Loucy (cell line): ENCODE measurements around the gene INHA.

ENCODE experiments used
- H2AFZ ChIP-seq: fragments of 200-600 bp; sonication (generic); 2 replicates; pipeline ENCODE4 v1.6.0; 2016; ENCODE audit warnings: antibody characterized with exemption, mild to moderate bottlenecking, low read length, moderate library complexity
- H3F3A ChIP-seq: fragments of 200-600 bp; 2 replicates; pipeline ENCODE4 v1.6.0; 2016; ENCODE audit warnings: antibody characterized with exemption, low read depth, mild to moderate bottlenecking
- H3K27me3 ChIP-seq: fragments of 200-600 bp; sonication (generic); 2 replicates; pipeline ENCODE4 v1.6.1; 2014; ENCODE audit warnings: low read length, mild to moderate bottlenecking; ENCODE audit not compliant: insufficient read depth, poor library complexity, severe bottlenecking
- H3K36me3 ChIP-seq: fragments of 200-600 bp; sonication (generic); 2 replicates; pipeline ENCODE4 v1.6.1; 2016; ENCODE audit warnings: low read length; ENCODE audit not compliant: insufficient read depth
- H3K4me1 ChIP-seq: fragments of 200-600 bp; sonication (generic); 2 replicates; pipeline ENCODE4 v1.5.1; 2014; ENCODE audit warnings: low read length, mild to moderate bottlenecking; ENCODE audit not compliant: insufficient read depth, poor library complexity, severe bottlenecking
- H3K4me2 ChIP-seq: fragments of 200-600 bp; sonication (generic); 2 replicates; pipeline ENCODE4 v1.6.0; 2014; ENCODE audit warnings: antibody characterized with exemption, low read length, low read depth, mild to moderate bottlenecking; ENCODE audit not compliant: poor library complexity, severe bottlenecking
- H3K4me3 ChIP-seq: fragments of 200-600 bp; sonication (generic); 2 replicates; pipeline ENCODE4 v1.5.1; 2014; ENCODE audit warnings: low read length, mild to moderate bottlenecking, mixed read lengths; ENCODE audit not compliant: poor library complexity, severe bottlenecking
- H3K79me2 ChIP-seq: fragments of 200-600 bp; sonication (generic); 2 replicates; pipeline ENCODE4 v1.6.1; 2014; ENCODE audit warnings: low read length; ENCODE audit not compliant: insufficient read depth
- H3K9ac ChIP-seq: fragments of 200-600 bp; sonication (generic); 2 replicates; pipeline ENCODE4 v1.6.0; 2014; ENCODE audit warnings: mild to moderate bottlenecking, low read depth, low read length, moderate library complexity; ENCODE audit not compliant: poor library complexity, severe bottlenecking
- H3K9me2 ChIP-seq: fragments of 200-600 bp; sonication (generic); replicated peaks from 2 replicates; pipeline ENCODE4 v1.6.1; 2016; ENCODE audit warnings: low read depth, low read length, mixed read lengths
- H3K9me3 ChIP-seq: fragments of 200-600 bp; sonication (generic); 2 replicates; pipeline ENCODE4 v1.6.1; 2014; ENCODE audit warnings: mild to moderate bottlenecking, antibody characterized with exemption, low read length, low read depth; ENCODE audit not compliant: insufficient read depth
- H4K20me1 ChIP-seq: fragments of 200-600 bp; sonication (generic); 2 replicates; pipeline ENCODE4 v1.6.0; 2014; ENCODE audit warnings: antibody characterized with exemption, low read length, mild to moderate bottlenecking; ENCODE audit not compliant: insufficient read depth, poor library complexity, severe bottlenecking
- CTCF ChIP-seq: fragments of 200-600 bp; sonication (generic); conservative IDR thresholded peaks from 2 replicates; pipeline ENCODE4 v1.5.1; 2014; ENCODE audit warnings: mild to moderate bottlenecking, antibody characterized with exemption, low read length
- EZH2phosphoT487 ChIP-seq: fragments of 200-600 bp; IDR thresholded peaks from 2 replicates; pipeline ENCODE4 v1.6.1; 2018; ENCODE audit warnings: antibody characterized with exemption, mild to moderate bottlenecking, moderate library complexity, borderline replicate concordance

Gene INHA

GRCh38 chr2:219553463-219553963 is 18.6 kb upstream of the INHA start:
- Histone ChIP-seq H3K9ac (no peak overlapping the region), H3K27me3 (no peaks in the 10 kb centered on the region), H3K36me3 (no peaks in the 10 kb centered on the region), H3F3A (no peaks in the 10 kb centered on the region), H3K4me1 (no peaks in the 10 kb centered on the region), H3K4me3 (no peak overlapping the region), H3K9me3 (no peaks in the 10 kb centered on the region), H3K4me2 (no peak overlapping the region), H3K9me2 (no peaks in the 10 kb centered on the region), H2AFZ (no peak overlapping the region), H3K79me2 (no peaks in the 10 kb centered on the region), H4K20me1 (no peaks in the 10 kb centered on the region)
- TF ChIP-seq EZH2phosphoT487 (no peak), CTCF (no peak)

DNA sequence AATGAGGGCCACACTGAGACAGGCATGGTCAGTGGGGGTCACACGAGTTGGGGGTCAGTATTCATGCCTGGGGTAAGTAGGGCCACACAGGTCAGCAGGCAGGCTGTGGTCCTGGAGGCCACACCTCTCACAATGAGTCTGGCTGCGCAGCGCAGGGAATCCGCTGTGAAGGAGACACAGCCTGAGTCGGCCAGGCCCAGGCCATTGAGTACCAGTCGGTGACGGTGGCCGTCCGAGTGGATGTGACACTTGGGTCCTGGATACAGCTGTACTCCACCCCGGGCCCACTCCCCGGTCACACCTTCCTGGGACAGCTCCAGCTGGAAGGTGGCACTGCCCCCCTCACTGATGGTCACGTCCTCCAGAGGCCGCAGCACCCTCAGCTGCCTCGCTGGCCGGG is 17.8 kb upstream of the INHA start:
- no peak overlapping the region for H3K4me2 ChIP-seq
- no peak overlapping the region for H3K9ac ChIP-seq
- no peaks in the 10 kb centered on the region for H3K9me2 ChIP-seq
- H3K9me3 ChIP-seq, result no peaks in the 10 kb centered on the region
- no peak overlapping the region for H2AFZ ChIP-seq
- H3K79me2 ChIP-seq, result no peaks in the 10 kb centered on the region
- H3K27me3 ChIP-seq, result no peaks in the 10 kb centered on the region
- no peaks in the 10 kb centered on the region for H3K36me3 ChIP-seq
- no peaks in the 10 kb centered on the region for H3K4me1 ChIP-seq
- TF ChIP-seq EZH2phosphoT487, result no peak
- no peak for TF ChIP-seq CTCF
- H4K20me1 ChIP-seq, result no peaks in the 10 kb centered on the region
- no peaks in the 10 kb centered on the region for H3F3A ChIP-seq
- no peak overlapping the region for H3K4me3 ChIP-seq

- peaks cover 3% of the 10 kb centered on the region for H3K4me1 ChIP-seq
- H4K20me1 ChIP-seq, result no peaks in the 10 kb centered on the region
- no peak overlapping the region for H2AFZ ChIP-seq
- H3F3A ChIP-seq, result no peaks in the 10 kb centered on the region
- H3K4me3 ChIP-seq, result no peak overlapping the region
- no peaks in the 10 kb centered on the region for H3K9me2 ChIP-seq
- no peak overlapping the region for H3K4me2 ChIP-seq
- H3K27me3 ChIP-seq, result no peaks in the 10 kb centered on the region
- no peaks in the 10 kb centered on the region for H3K9me3 ChIP-seq
- no peak for TF ChIP-seq EZH2phosphoT487
- no peak for TF ChIP-seq CTCF
- no peaks in the 10 kb centered on the region for H3K79me2 ChIP-seq
- no peaks in the 10 kb centered on the region for H3K36me3 ChIP-seq
- H3K9ac ChIP-seq, result no peak overlapping the region
Observed at GRCh38 chr2:219555956-219556355, 16.2 kb upstream of the INHA start.
